Parathyroid adenoma (tissue), 2 donors: ENCODE results near the gene SNTB2.

Experiments used
- H2AFZ ChIP-seq: fragments of 300-600 bp; sonication (generic); one replicate; pipeline ENCODE4 v1.7.0; 2017; ENCODE audit warnings: antibody characterized with exemption, mild to moderate bottlenecking
- H3K27ac ChIP-seq: fragments of 300-600 bp; sonication (generic); one replicate; pipeline ENCODE4 v1.7.0; 2017
- H3K27me3 ChIP-seq: fragments of 300-600 bp; sonication (generic); one replicate; pipeline ENCODE4 v1.7.0; 2017; ENCODE audit warnings: low read length; ENCODE audit not compliant: control insufficient read depth, insufficient read depth
- H3K36me3 ChIP-seq: fragments of 300-600 bp; sonication (generic); one replicate; pipeline ENCODE4 v1.7.0; 2017; ENCODE audit warnings: low read length; ENCODE audit not compliant: control insufficient read depth, insufficient read depth
- H3K4me1 ChIP-seq: fragments of 300-600 bp; sonication (generic); one replicate; pipeline ENCODE4 v1.7.0; 2017; ENCODE audit warnings: control low read depth
- H3K4me2 ChIP-seq: fragments of 300-600 bp; sonication (generic); one replicate; pipeline ENCODE4 v1.7.0; 2017; ENCODE audit warnings: low read length
- H3K4me3 ChIP-seq: fragments of 300-600 bp; sonication (generic); one replicate; pipeline ENCODE4 v1.7.0; 2017; ENCODE audit warnings: low read depth, low read length
- H3K79me2 ChIP-seq: fragments of 300-600 bp; sonication (generic); one replicate; pipeline ENCODE4 v1.7.0; 2017; ENCODE audit warnings: control low read depth
- H3K9ac ChIP-seq: fragments of 300-600 bp; sonication (generic); one replicate; pipeline ENCODE4 v1.7.0; 2017; ENCODE audit warnings: mild to moderate bottlenecking
- H3K9me3 ChIP-seq: fragments of 300-600 bp; sonication (generic); one replicate; pipeline ENCODE4 v1.7.0; 2017; ENCODE audit warnings: low read length; ENCODE audit not compliant: control insufficient read depth
- TF ChIP-seq, protein P1 (sequence below): fragments of 300-600 bp; sonication (generic); IDR thresholded peaks from one replicate; pipeline ENCODE4 v1.7.0; 2017; ENCODE audit warnings: antibody characterized with exemption, mild to moderate bottlenecking
- donor health status: primary hyperparathyroidism.

SNTB2 gene

DNA sequence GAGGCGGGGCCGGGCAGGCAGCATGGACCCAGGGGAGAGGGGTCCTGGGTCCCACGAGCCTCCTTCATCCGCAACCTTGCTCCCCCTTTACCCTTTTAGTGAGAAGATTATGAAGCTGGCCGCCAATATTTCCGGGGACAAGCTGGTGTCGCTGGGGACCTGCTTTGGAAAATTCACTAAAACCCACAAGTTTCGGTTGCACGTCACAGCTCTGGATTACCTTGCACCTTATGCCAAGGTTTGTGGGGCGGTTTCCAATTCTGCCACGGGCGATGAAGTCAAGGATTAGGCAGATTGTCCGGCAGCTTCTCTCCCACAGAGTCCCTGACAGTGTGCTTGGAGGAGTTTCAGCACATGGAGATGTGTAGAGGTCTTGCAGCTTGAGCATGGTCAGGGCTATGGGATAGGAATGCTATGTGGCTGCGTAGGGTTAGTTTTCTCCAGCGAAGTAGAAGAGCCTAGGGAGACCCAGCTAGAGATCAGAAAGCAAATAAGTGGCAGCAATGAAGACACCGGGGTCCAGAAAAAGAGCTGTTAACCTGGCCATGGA, 153.2 kb downstream of the SNTB2 start:
- Histone ChIP-seq H3K4me2 (peak overlapping the region; percentile 93), H2AFZ (peak overlapping the region; percentile 99), H3K79me2 (peaks cover 27% of the 10 kb centered on the region), H3K4me3 (peak overlapping the region; percentile 88), H3K27ac (peak overlapping the region; percentile 91), H3K9me3 (no peaks in the 10 kb centered on the region), H3K9ac (peak overlapping the region; percentile 58), H3K36me3 (no peaks in the 10 kb centered on the region), H3K4me1 (peaks cover 14% of the 10 kb centered on the region), H3K27me3 (no peaks in the 10 kb centered on the region)
- TF ChIP-seq, protein P1, sequence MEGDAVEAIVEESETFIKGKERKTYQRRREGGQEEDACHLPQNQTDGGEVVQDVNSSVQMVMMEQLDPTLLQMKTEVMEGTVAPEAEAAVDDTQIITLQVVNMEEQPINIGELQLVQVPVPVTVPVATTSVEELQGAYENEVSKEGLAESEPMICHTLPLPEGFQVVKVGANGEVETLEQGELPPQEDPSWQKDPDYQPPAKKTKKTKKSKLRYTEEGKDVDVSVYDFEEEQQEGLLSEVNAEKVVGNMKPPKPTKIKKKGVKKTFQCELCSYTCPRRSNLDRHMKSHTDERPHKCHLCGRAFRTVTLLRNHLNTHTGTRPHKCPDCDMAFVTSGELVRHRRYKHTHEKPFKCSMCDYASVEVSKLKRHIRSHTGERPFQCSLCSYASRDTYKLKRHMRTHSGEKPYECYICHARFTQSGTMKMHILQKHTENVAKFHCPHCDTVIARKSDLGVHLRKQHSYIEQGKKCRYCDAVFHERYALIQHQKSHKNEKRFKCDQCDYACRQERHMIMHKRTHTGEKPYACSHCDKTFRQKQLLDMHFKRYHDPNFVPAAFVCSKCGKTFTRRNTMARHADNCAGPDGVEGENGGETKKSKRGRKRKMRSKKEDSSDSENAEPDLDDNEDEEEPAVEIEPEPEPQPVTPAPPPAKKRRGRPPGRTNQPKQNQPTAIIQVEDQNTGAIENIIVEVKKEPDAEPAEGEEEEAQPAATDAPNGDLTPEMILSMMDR = no peak

- peaks cover 5% of the 10 kb centered on the region for H3K4me1 ChIP-seq
- TF ChIP-seq, protein P1 = no peak
- H3K79me2 ChIP-seq = peaks cover 8% of the 10 kb centered on the region
- H3K36me3 ChIP-seq = no peaks in the 10 kb centered on the region
- no peaks in the 10 kb centered on the region for H3K9me3 ChIP-seq
- no peak overlapping the region for H3K9ac ChIP-seq
- H3K27me3 ChIP-seq = no peaks in the 10 kb centered on the region
- H2AFZ ChIP-seq = no peak overlapping the region
- H3K27ac ChIP-seq = no peak overlapping the region
- H3K4me3 ChIP-seq = no peak overlapping the region
- no peak overlapping the region for H3K4me2 ChIP-seq
These were observed 157.2 kb downstream of the SNTB2 start for GRCh38 chr16:69344171-69344570.

GRCh38 chr16:69345923-69346322, 159.0 kb downstream of the SNTB2 start:
- H3K27me3 ChIP-seq = no peaks in the 10 kb centered on the region
- H3K9me3 ChIP-seq = no peaks in the 10 kb centered on the region
- H3K4me1 ChIP-seq = no peaks in the 10 kb centered on the region
- no peak overlapping the region for H3K4me3 ChIP-seq
- H3K27ac ChIP-seq = no peak overlapping the region
- H2AFZ ChIP-seq = no peak overlapping the region
- TF ChIP-seq, protein P1 = no peak
- H3K4me2 ChIP-seq = no peak overlapping the region
- H3K79me2 ChIP-seq = no peaks in the 10 kb centered on the region
- no peak overlapping the region for H3K9ac ChIP-seq
- no peaks in the 10 kb centered on the region for H3K36me3 ChIP-seq

GRCh38 chr16:69346683-69347082, 159.7 kb downstream of the SNTB2 start:
- H3K4me1 ChIP-seq = no peaks in the 10 kb centered on the region
- TF ChIP-seq, protein P1 = no peak
- no peak overlapping the region for H3K4me2 ChIP-seq
- H3K9me3 ChIP-seq = no peaks in the 10 kb centered on the region
- H3K79me2 ChIP-seq = no peaks in the 10 kb centered on the region
- H3K9ac ChIP-seq = no peak overlapping the region
- H2AFZ ChIP-seq = no peak overlapping the region
- no peak overlapping the region for H3K27ac ChIP-seq
- no peaks in the 10 kb centered on the region for H3K36me3 ChIP-seq
- H3K4me3 ChIP-seq = no peak overlapping the region
- H3K27me3 ChIP-seq = no peaks in the 10 kb centered on the region

GRCh38 chr16:69348222-69348621, 161.3 kb downstream of the SNTB2 start:
- TF ChIP-seq, protein P1 = no peak
- no peaks in the 10 kb centered on the region for H3K4me1 ChIP-seq

More at GRCh38 chr16:69348222-69348621, 161.3 kb downstream of the SNTB2 start:
- Histone ChIP-seq H3K9ac (no peak overlapping the region), H3K4me2 (no peak overlapping the region), H2AFZ (no peak overlapping the region), H3K79me2 (no peaks in the 10 kb centered on the region), H3K4me3 (no peak overlapping the region), H3K27me3 (no peaks in the 10 kb centered on the region), H3K9me3 (no peaks in the 10 kb centered on the region), H3K27ac (no peak overlapping the region), H3K36me3 (no peaks in the 10 kb centered on the region)
